ENCODE data around the gene SUPT3H. TPM values are rescaled to one million over a fixed set of nuclear protein-coding genes. Genes with fewer than 3 reads are reported as not detected.

SUPT3H gene
- total and polyA plus RNA-seq, 2 donors from 2014 or later, result 10.1 to 12.5 TPM

DNA sequence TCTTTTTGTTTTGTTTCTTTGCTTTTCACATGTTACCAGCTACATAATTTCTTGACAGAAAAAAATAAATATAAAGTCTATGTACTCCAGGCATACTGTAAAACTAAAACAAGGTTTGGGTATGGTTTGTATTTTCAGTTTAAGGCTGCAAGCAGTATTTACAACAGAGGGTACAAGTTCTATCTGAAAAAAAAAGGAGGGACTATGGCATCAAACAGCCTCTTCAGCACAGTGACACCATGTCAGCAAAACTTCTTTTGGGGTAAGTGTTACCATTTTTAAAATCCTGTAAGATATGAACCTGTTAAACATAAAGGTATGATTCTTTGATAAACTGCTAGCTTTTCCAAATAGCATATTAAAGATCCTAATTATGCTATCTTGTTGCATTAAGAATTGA is 49.2 kb downstream of the SUPT3H start:
- H3K9me3 ChIP-seq (ENCODE audit: control insufficient read depth in 2 of 3, insufficient read depth in 1 of 3, low read length in 3 of 3), result no peaks in the 10 kb centered on the region
- no peaks in the 10 kb centered on the region for H3K4me1 ChIP-seq (ENCODE audit: control insufficient read depth in 2 of 3, insufficient read depth in 2 of 3, low read depth in 1 of 3, low read length in 3 of 3)
- H3K9ac ChIP-seq (ENCODE audit: low read length in 3 of 3), result peak overlapping the region in 1 of 3 donors; percentile 19
- TF ChIP-seq, protein P1, sequence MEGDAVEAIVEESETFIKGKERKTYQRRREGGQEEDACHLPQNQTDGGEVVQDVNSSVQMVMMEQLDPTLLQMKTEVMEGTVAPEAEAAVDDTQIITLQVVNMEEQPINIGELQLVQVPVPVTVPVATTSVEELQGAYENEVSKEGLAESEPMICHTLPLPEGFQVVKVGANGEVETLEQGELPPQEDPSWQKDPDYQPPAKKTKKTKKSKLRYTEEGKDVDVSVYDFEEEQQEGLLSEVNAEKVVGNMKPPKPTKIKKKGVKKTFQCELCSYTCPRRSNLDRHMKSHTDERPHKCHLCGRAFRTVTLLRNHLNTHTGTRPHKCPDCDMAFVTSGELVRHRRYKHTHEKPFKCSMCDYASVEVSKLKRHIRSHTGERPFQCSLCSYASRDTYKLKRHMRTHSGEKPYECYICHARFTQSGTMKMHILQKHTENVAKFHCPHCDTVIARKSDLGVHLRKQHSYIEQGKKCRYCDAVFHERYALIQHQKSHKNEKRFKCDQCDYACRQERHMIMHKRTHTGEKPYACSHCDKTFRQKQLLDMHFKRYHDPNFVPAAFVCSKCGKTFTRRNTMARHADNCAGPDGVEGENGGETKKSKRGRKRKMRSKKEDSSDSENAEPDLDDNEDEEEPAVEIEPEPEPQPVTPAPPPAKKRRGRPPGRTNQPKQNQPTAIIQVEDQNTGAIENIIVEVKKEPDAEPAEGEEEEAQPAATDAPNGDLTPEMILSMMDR (IDR thresholded peaks at IDR 0.05; ENCODE audit: borderline replicate concordance, extremely low read depth, insufficient read depth), result no peak
- FAIRE-seq (no peak), DNase-seq (no peak)
- peak overlapping the region in 2 of 3 donors; percentile 41 to 56 for H3K4me3 ChIP-seq (ENCODE audit: low read length in 3 of 3)
- H3K36me3 ChIP-seq (ENCODE audit: control insufficient read depth in 2 of 3, insufficient read depth in 3 of 3, low read length in 3 of 3), result no peaks in the 10 kb centered on the region
- intact Hi-C loops (cut with DNase I), result no loop called here
- H3K27ac ChIP-seq (ENCODE audit: low read depth in 2 of 2, low read length in 2 of 2), result no peak overlapping the region
- no peaks in the 10 kb centered on the region for H3K27me3 ChIP-seq (ENCODE audit: control insufficient read depth, insufficient read depth, low read length)

DNA sequence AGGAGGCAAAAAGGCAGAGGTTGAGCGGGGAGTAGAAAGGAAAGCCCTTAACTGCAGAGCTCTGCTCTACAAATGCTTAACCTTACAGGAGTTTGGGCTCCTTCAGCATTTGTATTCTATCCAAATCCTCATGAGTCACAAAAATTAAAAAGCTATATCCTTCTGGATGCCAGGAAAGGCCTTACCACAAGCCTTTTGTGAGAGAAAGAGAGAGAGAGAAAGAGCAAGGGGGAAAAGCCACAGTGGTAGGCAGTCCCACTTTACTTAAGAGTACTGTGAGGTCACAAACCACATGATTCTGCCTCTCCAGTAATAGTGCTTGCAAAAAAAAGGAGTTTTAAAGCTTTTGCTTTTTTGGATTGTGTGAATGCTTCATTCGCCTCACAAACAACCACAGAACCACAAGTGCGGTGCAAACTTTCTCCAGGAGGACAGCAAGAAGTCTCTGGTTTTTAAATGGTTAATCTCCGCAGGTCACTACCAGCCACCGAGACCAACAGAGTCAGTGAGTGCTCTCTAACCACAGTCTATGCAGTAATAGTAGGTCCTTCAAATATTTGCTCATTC is 49.7 kb downstream of the SUPT3H start, which contains the start of gene RUNX2:
TSS of gene RUNX2 (plus strand) at position 375 of the 567 bp plus-strand sequence. CDS start 397 bp downstream, outside the sequence.
- intact Hi-C loops (cut with DNase I), result no loop called here
- peak within 1 kb of the TSS in 2 of 3 donors; percentile 41 to 56 for H3K4me3 ChIP-seq (ENCODE audit: low read length in 3 of 3)
- no peaks in the 10 kb centered on the region for H3K9me3 ChIP-seq (ENCODE audit: control insufficient read depth in 2 of 3, insufficient read depth in 1 of 3, low read length in 3 of 3)
- no peaks in the 10 kb centered on the region for H3K36me3 ChIP-seq (ENCODE audit: control insufficient read depth in 2 of 3, insufficient read depth in 3 of 3, low read length in 3 of 3)
- H3K27ac ChIP-seq (ENCODE audit: low read depth in 2 of 2, low read length in 2 of 2), result no peak within 1 kb of the TSS
- H3K4me1 ChIP-seq (ENCODE audit: control insufficient read depth in 2 of 3, insufficient read depth in 2 of 3, low read depth in 1 of 3, low read length in 3 of 3), result no peaks in the 10 kb centered on the region
- no peak for FAIRE-seq
- DNase-seq, result no peak
- peak within 1 kb of the TSS in 1 of 3 donors; percentile 19 for H3K9ac ChIP-seq (ENCODE audit: low read length in 3 of 3)
- no peaks in the 10 kb centered on the region for H3K27me3 ChIP-seq (ENCODE audit: control insufficient read depth, insufficient read depth, low read length)
- TF ChIP-seq, protein P1 (IDR thresholded peaks at IDR 0.05; ENCODE audit: borderline replicate concordance, extremely low read depth, insufficient read depth), result no peak

DNA sequence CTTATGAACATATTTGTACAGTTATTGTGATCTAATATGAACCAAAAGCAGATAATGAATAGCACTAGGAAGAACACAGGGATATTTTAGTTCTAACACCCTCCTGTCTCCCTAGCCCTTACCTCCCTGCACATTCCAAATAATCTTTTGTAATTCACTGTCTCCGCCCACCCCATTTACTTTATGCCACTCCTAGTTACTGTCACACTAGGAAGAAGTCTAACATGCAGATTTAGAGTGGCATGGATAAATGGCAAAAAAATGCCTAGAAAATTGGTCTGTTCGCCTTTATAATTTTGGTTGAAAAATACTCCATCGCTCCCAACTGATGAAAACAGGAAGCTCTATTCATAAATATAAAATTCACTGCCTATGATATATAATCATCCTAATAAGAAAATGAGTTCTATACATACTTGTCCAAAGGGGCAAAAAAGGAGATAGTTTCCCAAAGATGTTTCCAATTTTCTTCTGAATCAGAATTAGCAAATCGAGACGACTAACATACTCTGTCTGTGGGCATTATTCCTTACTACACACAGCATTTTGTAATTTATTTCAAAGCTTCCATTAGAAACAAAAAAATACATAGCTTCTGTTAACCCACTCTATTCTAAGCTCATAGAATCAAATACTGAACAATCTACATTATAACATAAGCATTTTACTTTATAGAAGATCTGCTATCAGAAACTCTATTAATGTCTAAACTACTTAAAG is 50.9 kb downstream of the SUPT3H start:
- H3K9me3 ChIP-seq (ENCODE audit: control insufficient read depth in 2 of 3, insufficient read depth in 1 of 3, low read length in 3 of 3), result no peaks in the 10 kb centered on the region
- H3K4me1 ChIP-seq (ENCODE audit: control insufficient read depth in 2 of 3, insufficient read depth in 2 of 3, low read depth in 1 of 3, low read length in 3 of 3), result no peaks in the 10 kb centered on the region
- no peak overlapping the region for H3K27ac ChIP-seq (ENCODE audit: low read depth in 2 of 2, low read length in 2 of 2)
- no peak overlapping the region for H3K4me3 ChIP-seq (ENCODE audit: low read length in 3 of 3)
- H3K27me3 ChIP-seq (ENCODE audit: control insufficient read depth, insufficient read depth, low read length), result no peaks in the 10 kb centered on the region
- no peak overlapping the region for H3K9ac ChIP-seq (ENCODE audit: low read length in 3 of 3)
- DNase-seq (no peak), FAIRE-seq (no peak)
- intact Hi-C loops (cut with DNase I), result no loop called here
- H3K36me3 ChIP-seq (ENCODE audit: control insufficient read depth in 2 of 3, insufficient read depth in 3 of 3, low read length in 3 of 3), result no peaks in the 10 kb centered on the region
- TF ChIP-seq, protein P1 (IDR thresholded peaks at IDR 0.05; ENCODE audit: borderline replicate concordance, extremely low read depth, insufficient read depth), result no peak
